ENCODE results near the gene CDK16. TPM values are rescaled to one million over a fixed set of nuclear protein-coding genes. Genes with fewer than 3 reads are reported as not detected.

The CDK16 gene
- total and polyA plus RNA-seq, 2 of the 4 experiments (the other 2 are of a cell fraction): 85.3 to 106 TPM

DNA sequence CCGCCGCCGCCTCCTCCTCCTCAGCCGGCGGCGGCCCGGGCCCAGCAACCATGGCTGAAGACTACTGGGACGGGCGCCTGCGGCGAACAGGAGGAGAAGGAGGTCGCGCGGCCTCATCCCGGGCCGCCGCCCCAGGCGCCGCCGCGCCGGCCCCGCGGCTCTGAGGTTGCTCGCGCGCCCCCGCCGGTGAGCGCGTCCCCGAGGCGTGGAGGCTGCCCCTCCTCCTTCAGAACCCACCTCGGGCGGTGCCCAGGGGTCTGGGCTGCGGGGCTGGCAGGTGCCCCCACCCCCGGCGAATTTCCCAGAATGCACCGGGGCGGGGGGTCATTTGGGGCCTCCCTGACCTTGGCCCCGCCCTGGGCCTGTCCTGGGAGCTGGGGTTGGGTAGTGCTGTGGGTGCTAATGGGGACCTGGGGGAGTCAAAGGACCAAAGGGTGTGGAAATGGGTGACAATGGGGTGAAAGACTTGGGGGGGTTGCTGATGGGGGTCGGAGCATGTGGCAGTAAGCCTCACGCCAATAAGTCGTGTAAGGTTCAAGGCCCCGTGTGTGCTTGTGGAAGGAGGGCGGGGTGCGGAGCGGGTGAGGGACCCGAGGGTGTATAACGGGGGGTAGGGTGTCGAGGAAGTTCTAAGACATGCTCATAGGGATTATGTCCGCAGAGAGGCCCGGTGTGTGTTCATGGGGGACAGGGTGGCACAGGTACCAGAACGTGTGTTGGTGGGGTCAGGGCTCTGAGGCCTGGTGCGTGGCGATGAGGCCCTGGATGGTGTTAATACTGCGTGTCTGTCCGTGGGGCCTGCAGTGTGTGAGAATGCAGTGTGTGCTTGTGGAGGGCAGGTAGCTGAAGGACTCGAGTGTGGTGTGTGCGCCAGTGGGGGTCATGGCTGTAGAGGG lies 687 bp downstream of the CDK16 start:
- peak overlapping the region; percentile 38 for H3K14ac ChIP-seq (replicated peaks; ENCODE audit: low read depth, low read length)
- no peak overlapping the region for H2BK15ac ChIP-seq (ENCODE audit: low read depth, low read length)
- WGBS, 2 experiments (ENCODE audit: extremely low coverage in 2 of 2, insufficient read length in 1 of 2): 30% methylated on average over 20 of the region's 60 CpGs; no CpG with 5 or more reads in 1 of the 2 experiments
- peaks cover 0 to 35% of the 10 kb centered on the region in 2 experiments; a peak in 2 of 4 replicates for H3K79me1 ChIP-seq (ENCODE audit: low read depth in 1 of 2, low read length in 2 of 2)
- peak overlapping the region; percentile 83 for H2AK9ac ChIP-seq (replicated peaks; ENCODE audit: low read depth, low read length, poor library complexity)
- CTCF ChIA-PET: no interaction called here
- peak overlapping the region; percentile 79 for H2AK5ac ChIP-seq (ENCODE audit: low read depth, low read length)
- H3K23ac ChIP-seq (ENCODE audit: low read depth, low read length): peak overlapping the region; percentile 82
- H3K9ac ChIP-seq (ENCODE audit: low read depth, low read length): peak overlapping the region; percentile 83
- dilution Hi-C loops (cut with HindIII; ENCODE audit: low sequenced_read_pairs, unreplicated experiment): no loop called here
- H2AFZ ChIP-seq (replicated peaks; ENCODE audit: low read length, poor library complexity): peak overlapping the region; percentile 93
- BruUV-seq (replicated peaks): no TSS peak
- peaks cover 10% of the 10 kb centered on the region; the same call in 1 of the 2 replicates for H3K4me1 ChIP-seq (ENCODE audit: control insufficient read depth, insufficient read depth, low read length)
- H2BK120ac ChIP-seq (ENCODE audit: low read depth, low read length): no peak overlapping the region
- H3K56ac ChIP-seq (ENCODE audit: extremely low read depth, insufficient read depth, low read length): peak overlapping the region; percentile 19; the same call in 1 of the 2 replicates
- no peaks in the 10 kb centered on the region for H3K9me3 ChIP-seq (ENCODE audit: control insufficient read depth, insufficient read depth, low read length)
- H3K4ac ChIP-seq (ENCODE audit: low read depth, low read length): peak overlapping the region; percentile 64
- H3K4me3 ChIP-seq (ENCODE audit: insufficient read depth, low read depth, low read length): peak overlapping the region; percentile 54
- ATAC-seq (ENCODE audit: low read depth) (peak; percentile 0), DNase-seq (no peak)
- H2BK20ac ChIP-seq (ENCODE audit: low read depth, low read length): no peak overlapping the region
- no peak overlapping the region; the same call in 1 of the 2 replicates for H3K18ac ChIP-seq (ENCODE audit: low read depth, low read length)
- in situ Hi-C loops (cut with MboI; ENCODE audit: low sequenced_read_pairs): loop anchor here (25.0 kb wide), 1 partner anchor 418 kb away; the partner anchor contains the start of gene CFP
- peaks cover 30% of the 10 kb centered on the region for H3K9me1 ChIP-seq (ENCODE audit: insufficient read depth, low read length)
- POLR2A ChIA-PET (ENCODE audit: unreplicated experiment): no interaction called here
- H3K4me2 ChIP-seq (ENCODE audit: low read depth, low read length): peak overlapping the region; percentile 98
- H4K20me1 ChIP-seq (ENCODE audit: insufficient read depth, low read length): peaks cover 86% of the 10 kb centered on the region
- intact Hi-C loops (cut with micrococcal nuclease): loop anchor here (1.0 kb wide), 1 partner anchor 93 kb away; no protein-coding TSS in a partner anchor
- peak overlapping the region; percentile 60 for H3K27ac ChIP-seq (ENCODE audit: insufficient read depth, low read length)
- H4K5ac ChIP-seq (ENCODE audit: low read depth, low read length): no peak overlapping the region
- H4K91ac ChIP-seq (ENCODE audit: insufficient read depth, low read depth, low read length): no peak overlapping the region
- no peaks in the 10 kb centered on the region for H3K27me3 ChIP-seq (ENCODE audit: control insufficient read depth, insufficient read depth, low read length)
- peak; percentile 11; the same call in 1 of the 2 replicates for TF ChIP-seq MAZ (IDR thresholded peaks at IDR 0.05; ENCODE audit: borderline replicate concordance, low read depth, low read length)
- TF ChIP-seq BHLHE40 (IDR thresholded peaks at IDR 0.05; ENCODE audit: low read depth, low read length): no peak
- peaks cover 38% of the 10 kb centered on the region for H3K36me3 ChIP-seq (ENCODE audit: control insufficient read depth, insufficient read depth, low read length)
- peak overlapping the region; percentile 39 for H2BK5ac ChIP-seq (ENCODE audit: low read depth, low read length, poor library complexity, severe bottlenecking)
- peak overlapping the region in 1 of 2 experiments; percentile 58; a peak in 1 of 4 replicates for H4K8ac ChIP-seq (ENCODE audit: low read depth in 2 of 2, low read length in 2 of 2)
